A673 (cell line): ENCODE results near the gene PXDN.

Source experiments
- EZH2 ChIP-seq: fragments of 200-600 bp; sonication (generic); IDR thresholded peaks from 2 replicates; pipeline ENCODE4 v1.6.1; 2017; ENCODE audit warnings: borderline replicate concordance, low read depth, mild to moderate bottlenecking, mixed read lengths, antibody characterized with exemption, low read length; ENCODE audit not compliant: poor library complexity, severe bottlenecking
- TF ChIP-seq, protein P1 (sequence below): fragments of 300-800, 200-600 bp; sonication (generic); conservative IDR thresholded peaks from 2 replicates; pipeline ENCODE4 v1.5.1; 2017; ENCODE audit warnings: low read depth, mild to moderate bottlenecking, antibody characterized with exemption, low read length, moderate library complexity, mixed read lengths

DNA sequence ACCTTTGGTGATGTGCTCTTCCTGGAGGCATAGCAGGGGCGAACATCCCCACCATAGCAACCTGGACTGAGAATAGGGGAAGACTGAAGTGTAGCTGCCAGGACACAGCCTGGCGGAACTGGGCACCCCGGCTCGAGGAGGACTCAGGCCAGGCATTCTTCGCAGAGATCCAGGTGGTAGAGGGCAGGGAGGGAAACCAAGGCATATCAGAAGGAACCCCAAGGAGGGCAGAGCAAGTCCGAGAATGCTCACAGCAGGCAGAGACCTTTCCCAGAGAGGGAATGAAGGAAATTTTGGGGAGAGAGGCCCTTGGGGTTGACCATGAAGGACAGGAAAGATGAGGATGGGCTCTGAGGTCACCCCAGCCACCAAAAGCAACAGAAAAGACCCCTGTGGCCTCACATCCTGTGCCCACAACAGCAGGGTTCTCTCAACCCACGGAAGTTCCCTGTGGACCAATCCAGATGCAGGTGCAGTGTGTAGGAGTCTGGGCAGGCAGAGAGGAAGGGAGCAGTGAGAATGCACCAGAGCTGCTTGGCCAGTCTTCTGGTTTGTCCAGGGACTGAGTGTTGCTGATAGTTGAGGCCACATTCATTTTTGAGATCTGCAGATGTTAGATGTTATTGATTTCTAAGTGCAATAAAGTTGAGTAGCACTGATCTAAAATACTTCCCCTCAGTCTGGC lies 136.9 kb downstream of the PXDN start:
- TF ChIP-seq, protein P1, sequence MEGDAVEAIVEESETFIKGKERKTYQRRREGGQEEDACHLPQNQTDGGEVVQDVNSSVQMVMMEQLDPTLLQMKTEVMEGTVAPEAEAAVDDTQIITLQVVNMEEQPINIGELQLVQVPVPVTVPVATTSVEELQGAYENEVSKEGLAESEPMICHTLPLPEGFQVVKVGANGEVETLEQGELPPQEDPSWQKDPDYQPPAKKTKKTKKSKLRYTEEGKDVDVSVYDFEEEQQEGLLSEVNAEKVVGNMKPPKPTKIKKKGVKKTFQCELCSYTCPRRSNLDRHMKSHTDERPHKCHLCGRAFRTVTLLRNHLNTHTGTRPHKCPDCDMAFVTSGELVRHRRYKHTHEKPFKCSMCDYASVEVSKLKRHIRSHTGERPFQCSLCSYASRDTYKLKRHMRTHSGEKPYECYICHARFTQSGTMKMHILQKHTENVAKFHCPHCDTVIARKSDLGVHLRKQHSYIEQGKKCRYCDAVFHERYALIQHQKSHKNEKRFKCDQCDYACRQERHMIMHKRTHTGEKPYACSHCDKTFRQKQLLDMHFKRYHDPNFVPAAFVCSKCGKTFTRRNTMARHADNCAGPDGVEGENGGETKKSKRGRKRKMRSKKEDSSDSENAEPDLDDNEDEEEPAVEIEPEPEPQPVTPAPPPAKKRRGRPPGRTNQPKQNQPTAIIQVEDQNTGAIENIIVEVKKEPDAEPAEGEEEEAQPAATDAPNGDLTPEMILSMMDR, result no peak
- no peak for TF ChIP-seq EZH2
